ENCODE measurements around the gene SHROOM1.
"Not testable (repeated sequence)": the region's sequence is repeated elsewhere in the genome, so short reads cannot be mapped to it uniquely, and the experiment has no call there.

The SHROOM1 gene

GRCh38 chr5:132823481-132824050, 6.9 kb downstream of the SHROOM1 start:
- DNase-seq = no peak

GRCh38 chr5:132822650-132823480, 7.6 kb downstream of the SHROOM1 start:
- no peak for DNase-seq

- DNase-seq = no peak
Measured at GRCh38 chr5:132821791-132822190, 8.7 kb downstream of the SHROOM1 start.

GRCh38 chr5:132821350-132821749, 9.1 kb downstream of the SHROOM1 start:
- no peak for DNase-seq

- peak; percentile 46 for DNase-seq
Measured at GRCh38 chr5:132820162-132820754, 10.2 kb downstream of the SHROOM1 start.

GRCh38 chr5:132819468-132819867, 11.0 kb downstream of the SHROOM1 start:
- no peak for DNase-seq

GRCh38 chr5:132817011-132817410, 13.4 kb downstream of the SHROOM1 start:
- no peak for DNase-seq

- DNase-seq = no peak
Measured at GRCh38 chr5:132816554-132816953, 13.9 kb downstream of the SHROOM1 start.

GRCh38 chr5:132816083-132816482, 14.4 kb downstream of the SHROOM1 start:
- no peak for DNase-seq

- no peak for DNase-seq
Measured at GRCh38 chr5:132815454-132815853, 15.0 kb downstream of the SHROOM1 start.

- DNase-seq = no peak
Measured at GRCh38 chr5:132814503-132815294, 15.7 kb downstream of the SHROOM1 start.

GRCh38 chr5:132813599-132814502, 16.6 kb downstream of the SHROOM1 start:
- no peak for DNase-seq

GRCh38 chr5:132812781-132813598, 17.5 kb downstream of the SHROOM1 start, which contains the start of gene SOWAHA:
SOWAHA (plus strand) TSS chr5:132813302; CDS start chr5:132813622, 320 bp downstream.
- DNase-seq = no peak

- peak; percentile 34 for DNase-seq
Measured at GRCh38 chr5:132812123-132812765, 18.2 kb downstream of the SHROOM1 start.

- no peak for DNase-seq
Measured at GRCh38 chr5:132810605-132811004, 19.8 kb downstream of the SHROOM1 start.

- no peak for DNase-seq
Measured at GRCh38 chr5:132808866-132809265, 21.6 kb downstream of the SHROOM1 start.

GRCh38 chr5:132808448-132808847, 22.0 kb downstream of the SHROOM1 start:
- DNase-seq = no peak

- no peak for DNase-seq
Measured at GRCh38 chr5:132807163-132807838, 23.1 kb downstream of the SHROOM1 start.

GRCh38 chr5:132806804-132807162, 23.7 kb downstream of the SHROOM1 start:
- not testable (repeated sequence) for DNase-seq

- DNase-seq = not testable (repeated sequence)
Measured at GRCh38 chr5:132805872-132806271, 24.6 kb downstream of the SHROOM1 start.
